ENCODE measurements around the gene MEAK7.

GRCh38 chr16:84481051-84481735 lies 23.3 kb downstream of the MEAK7 start:
- TF ChIP-seq CTCF (IDR thresholded peaks at IDR 0.05), result no peak
- no peak for TF ChIP-seq ZFX (IDR thresholded peaks at IDR 0.05; ENCODE audit: borderline replicate concordance)
